Upper lobe of left lung (tissue), 6 donors: ENCODE data around the gene SCUBE1. TPM values are rescaled to one million over a fixed set of nuclear protein-coding genes. Genes with fewer than 3 reads are reported as not detected.

ENCODE experiments used
- ATAC-seq, 2 donors: fragments of 200-7000 bp; cut with Tn5 transposase; one replicate each; pipeline ENCODE4 v1.9.1; 2022; ENCODE audit warnings: mild to moderate bottlenecking in 2 of 2, moderate library complexity in 2 of 2; ENCODE audit not compliant: low FRiP score in 2 of 2
- DNase-seq, 2 donors: peaks; one replicate each; pipeline ENCODE4 v3.0.0-alpha.2; 2019 to 2020
- H3K27ac ChIP-seq, 4 donors: fragments of 200-600 bp; sonication (generic); one replicate each; pipeline ENCODE4 v1.5.1; 2016 to 2019
- H3K27me3 ChIP-seq, 4 donors: fragments of 200-600 bp; sonication (generic); one replicate each; pipeline ENCODE4 v1.5.1; 2017 to 2019
- H3K36me3 ChIP-seq, 4 donors: fragments of 200-600 bp; sonication (generic); one replicate each; pipeline ENCODE4 v1.5.1; 2016 to 2019
- H3K4me1 ChIP-seq, 4 donors: fragments of 200-600 bp; sonication (generic); one replicate each; pipeline ENCODE4 v1.5.1; 2018 to 2019
- H3K4me3 ChIP-seq, 4 donors: fragments of 200-600 bp; sonication (generic); one replicate each; pipeline ENCODE4 v1.5.1; 2017 to 2019; ENCODE audit warnings: mild to moderate bottlenecking in 2 of 4, moderate library complexity in 1 of 4
- H3K9me3 ChIP-seq, 4 donors: fragments of 200-600 bp; sonication (generic); one replicate each; pipeline ENCODE4 v1.5.1; 2018 to 2019
- CTCF ChIP-seq, 6 experiments: fragments of 450-650 bp in 4 of 6; fragments of 200-600 bp in 2 of 6; sonication (generic) in 2 of 6; IDR thresholded peaks; one replicate each; pipeline ENCODE4 v1.5.1; 2016 to 2019; ENCODE audit warnings: antibody characterized with exemption in 6 of 6
- EP300 ChIP-seq, 4 donors: sonication (generic); formaldehyde crosslinking; IDR thresholded peaks; one replicate each; pipeline ENCODE4 v1.5.1; 2017; ENCODE audit warnings: antibody characterized with exemption in 4 of 4, control low read depth in 2 of 4
- POLR2A ChIP-seq, 4 donors: fragments of 450-650 bp; IDR thresholded peaks; one replicate each; pipeline ENCODE4 v1.5.1; 2016 to 2017; ENCODE audit warnings: antibody characterized with exemption in 4 of 4, mild to moderate bottlenecking in 2 of 4
- POLR2AphosphoS5 ChIP-seq, 2 donors: sonication (generic); formaldehyde crosslinking; IDR thresholded peaks; one replicate each; pipeline ENCODE4 v1.5.1; 2017; ENCODE audit warnings: antibody characterized with exemption in 2 of 2
- WGBS, 2 donors: methylation state at CpG; one replicate each; pipeline ENCODE4 v1.1.5; 2017 to 2018; 5-methylcytosine and 5-hydroxymethylcytosine counted together
- total RNA-seq, 6 donors: library from RNA; depleted of rRNA in 4 of 6; stranded (reverse); fragments of >200 nt in 4 of 6; gene quantifications; one replicate each; pipeline versions ENCODE4 v1.1.0 to v1.2.1, GENCODE V29; 2016 to 2021
- donor health status: DM: no; HTN: no; CAD: no; lungs with moderate emphysema.
- donor health status: DM: no; HTN: yes; CAD: no; lungs with severe emphysema.

Gene SCUBE1
- total RNA-seq, 6 donors from 2014 or later = 9.7 to 55.9 (median 20.8) TPM

GRCh38 chr22:43159484-43160178 lies 183.5 kb downstream of the SCUBE1 start:
- H3K27ac ChIP-seq = peak overlapping the region in 2 of 4 donors; percentile 21 to 27
- 60 to 63% methylated on average over 15 to 18 of the region's 18 CpGs for WGBS, 2 donors
- no peaks in the 10 kb centered on the region for H3K27me3 ChIP-seq
- no peak for ATAC-seq
- H3K36me3 ChIP-seq = peaks cover 0 to 48% (median 24%) of the 10 kb centered on the region in 4 donors
- H3K4me1 ChIP-seq = peaks cover 15 to 63% (median 33%) of the 10 kb centered on the region in 4 donors
- no peak overlapping the region for H3K4me3 ChIP-seq
- peak in 1 of 2 donors; percentile 63 for DNase-seq
- no peaks in the 10 kb centered on the region for H3K9me3 ChIP-seq
- no peak for TF ChIP-seq POLR2A (IDR thresholded peaks at IDR 0.05)
- no peak for TF ChIP-seq EP300 (IDR thresholded peaks at IDR 0.05)
- TF ChIP-seq CTCF (IDR thresholded peaks at IDR 0.05) = peak; percentile 32 to 56 (median 39)
- TF ChIP-seq POLR2AphosphoS5 (IDR thresholded peaks at IDR 0.05) = no peak

GRCh38 chr22:43158778-43159483 lies 184.2 kb downstream of the SCUBE1 start:
- peak in 1 of 2 donors; percentile 74 for DNase-seq
- Histone ChIP-seq H3K36me3 (peaks cover 0 to 48% (median 24%) of the 10 kb centered on the region in 4 donors), H3K4me3 (no peak overlapping the region), H3K27ac (peak overlapping the region in 2 of 4 donors; percentile 21 to 27), H3K9me3 (no peaks in the 10 kb centered on the region), H3K27me3 (no peaks in the 10 kb centered on the region), H3K4me1 (peaks cover 13 to 63% (median 35%) of the 10 kb centered on the region in 4 donors)
- WGBS, 2 donors = 87 to 89% methylated on average over 14 to 15 of the region's 24 CpGs
- TF ChIP-seq CTCF (IDR thresholded peaks at IDR 0.05) = no peak
- no peak for ATAC-seq

DNA sequence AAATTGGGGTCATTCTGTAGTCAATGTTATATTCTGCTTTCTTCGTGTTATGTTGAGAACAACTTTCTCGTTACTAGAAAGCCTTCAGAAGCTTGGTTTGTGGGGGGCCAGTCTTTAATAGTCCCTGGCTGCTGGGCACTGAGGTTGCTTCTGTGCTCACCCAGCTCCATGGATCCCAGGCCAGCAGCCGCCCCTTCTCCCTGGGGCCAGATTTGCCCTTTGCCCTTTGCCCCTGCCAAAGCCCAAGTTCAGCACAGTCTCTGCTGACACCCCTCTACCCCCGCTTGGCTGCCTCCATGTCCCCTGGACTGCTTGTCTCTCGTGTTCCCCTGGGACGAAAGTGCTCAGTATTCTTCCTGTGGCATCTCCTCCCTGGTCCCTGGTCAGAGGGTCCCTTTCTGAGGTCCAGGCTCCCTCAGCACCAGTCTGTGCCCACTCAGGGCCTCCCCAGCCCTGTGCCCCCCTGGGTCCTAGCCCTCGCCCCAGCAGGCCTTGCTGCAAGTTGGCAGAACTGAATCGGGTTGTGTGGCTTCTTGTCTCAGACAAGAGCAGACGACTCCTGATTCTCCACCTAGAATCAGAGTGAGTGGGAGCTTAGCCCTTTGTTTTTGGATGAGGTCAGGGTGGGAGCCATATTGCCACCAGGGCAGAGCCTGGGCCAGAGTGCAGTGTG lies 185.2 kb downstream of the SCUBE1 start:
- no peak for DNase-seq
- TF ChIP-seq CTCF (IDR thresholded peaks at IDR 0.05) (no peak), EP300 (IDR thresholded peaks at IDR 0.05) (no peak), POLR2AphosphoS5 (IDR thresholded peaks at IDR 0.05) (no peak), POLR2A (IDR thresholded peaks at IDR 0.05) (no peak)
- Histone ChIP-seq H3K4me3 (no peak overlapping the region), H3K27me3 (no peaks in the 10 kb centered on the region), H3K27ac (no peak overlapping the region), H3K4me1 (peaks cover 16 to 62% (median 33%) of the 10 kb centered on the region in 4 donors), H3K9me3 (no peaks in the 10 kb centered on the region), H3K36me3 (peaks cover 0 to 43% (median 23%) of the 10 kb centered on the region in 4 donors)
- no peak for ATAC-seq
- 88 to 92% methylated on average over 7 to 9 of the region's 9 CpGs for WGBS, 2 donors

DNA sequence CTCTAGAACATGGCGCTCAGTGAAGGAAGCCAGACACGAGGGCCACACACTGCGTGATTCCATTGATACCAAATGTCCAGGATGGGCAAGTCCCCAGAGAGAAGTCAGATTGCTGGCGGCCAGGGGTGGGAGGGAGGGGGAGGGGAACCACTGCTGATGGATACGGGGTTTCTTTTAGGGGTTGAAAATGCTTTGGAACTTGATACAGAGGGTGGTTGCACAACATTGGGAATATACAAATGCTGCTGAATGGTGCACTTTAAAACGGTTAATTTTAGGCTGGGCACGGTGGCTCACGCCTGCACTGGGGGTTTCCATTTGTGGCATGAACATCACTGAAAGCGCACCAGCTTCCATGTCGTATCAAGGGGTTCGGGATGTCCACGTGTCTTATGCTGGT lies 186.8 kb downstream of the SCUBE1 start:
- Histone ChIP-seq H3K4me1 (peaks cover 28 to 78% (median 43%) of the 10 kb centered on the region in 4 donors), H3K4me3 (no peak overlapping the region), H3K36me3 (peaks cover 0 to 27% (median 13%) of the 10 kb centered on the region in 4 donors), H3K27me3 (no peaks in the 10 kb centered on the region), H3K27ac (no peak overlapping the region), H3K9me3 (no peaks in the 10 kb centered on the region)
- TF ChIP-seq POLR2A (IDR thresholded peaks at IDR 0.05) (no peak), POLR2AphosphoS5 (IDR thresholded peaks at IDR 0.05) (no peak), EP300 (IDR thresholded peaks at IDR 0.05) (no peak), CTCF (IDR thresholded peaks at IDR 0.05) (no peak)
- 86% methylated on average over 12 of the region's 12 CpGs for WGBS, 2 donors
- DNase-seq (no peak), ATAC-seq (no peak)
